GM18907 (cell line): Measurements from ENCODE around the gene SYT7.

Source experiments
- ATAC-seq: cut with Tn5 transposase; IDR thresholded peaks from one replicate; pipeline ENCODE4 v1.9.1; 2021; ENCODE audit warnings: mild to moderate bottlenecking, moderate library complexity; ENCODE audit not compliant: unreplicated experiment

The SYT7 gene

GRCh38 chr11:61555978-61556377 is 24.9 kb downstream of the SYT7 start:
- ATAC-seq: no peak

DNA sequence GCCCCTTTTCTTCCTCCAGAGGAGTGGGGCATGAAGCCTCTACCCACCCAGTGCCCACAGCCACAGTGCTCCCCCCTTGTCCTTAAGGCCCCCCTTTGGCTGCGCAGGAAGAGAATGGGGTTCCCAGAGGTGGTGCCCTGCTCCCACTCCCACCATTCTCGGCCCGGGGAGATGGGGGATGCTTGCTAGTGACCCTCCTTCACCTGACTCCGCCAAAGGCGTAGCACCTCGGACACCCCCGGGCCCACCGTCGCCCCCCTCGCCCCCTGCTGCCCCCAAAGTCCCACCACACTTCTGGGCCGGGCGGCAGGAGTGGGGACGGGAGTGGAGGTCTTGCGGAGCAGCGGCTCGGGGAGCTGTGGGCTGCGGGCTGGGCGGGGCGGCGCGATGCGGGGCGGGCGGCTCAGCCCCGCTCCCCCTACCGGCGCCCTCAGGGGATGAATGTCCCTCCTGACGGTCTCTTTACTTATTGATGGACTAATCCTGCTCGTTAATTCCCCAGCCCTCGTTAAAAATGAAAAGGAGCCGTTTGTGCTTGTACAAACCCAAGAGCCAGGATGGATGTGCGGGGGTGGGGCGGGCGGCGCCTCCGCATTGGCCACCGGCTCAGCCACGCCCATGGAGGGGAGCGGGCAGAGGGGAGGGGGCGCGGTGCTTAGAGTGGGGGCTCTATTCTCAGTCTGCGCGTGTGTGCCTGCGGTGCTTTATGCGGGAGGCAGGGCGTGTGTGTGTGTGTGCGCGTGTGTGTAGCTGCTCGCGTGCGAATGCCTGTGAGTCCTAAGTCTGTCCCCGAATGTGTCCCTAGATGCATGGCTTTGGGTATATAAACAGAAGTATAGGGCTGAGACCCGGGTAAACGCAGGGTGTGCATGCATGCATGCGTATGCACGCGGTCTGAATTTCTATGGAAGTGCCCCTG is 25.6 kb downstream of the SYT7 start:
- ATAC-seq: no peak

DNA sequence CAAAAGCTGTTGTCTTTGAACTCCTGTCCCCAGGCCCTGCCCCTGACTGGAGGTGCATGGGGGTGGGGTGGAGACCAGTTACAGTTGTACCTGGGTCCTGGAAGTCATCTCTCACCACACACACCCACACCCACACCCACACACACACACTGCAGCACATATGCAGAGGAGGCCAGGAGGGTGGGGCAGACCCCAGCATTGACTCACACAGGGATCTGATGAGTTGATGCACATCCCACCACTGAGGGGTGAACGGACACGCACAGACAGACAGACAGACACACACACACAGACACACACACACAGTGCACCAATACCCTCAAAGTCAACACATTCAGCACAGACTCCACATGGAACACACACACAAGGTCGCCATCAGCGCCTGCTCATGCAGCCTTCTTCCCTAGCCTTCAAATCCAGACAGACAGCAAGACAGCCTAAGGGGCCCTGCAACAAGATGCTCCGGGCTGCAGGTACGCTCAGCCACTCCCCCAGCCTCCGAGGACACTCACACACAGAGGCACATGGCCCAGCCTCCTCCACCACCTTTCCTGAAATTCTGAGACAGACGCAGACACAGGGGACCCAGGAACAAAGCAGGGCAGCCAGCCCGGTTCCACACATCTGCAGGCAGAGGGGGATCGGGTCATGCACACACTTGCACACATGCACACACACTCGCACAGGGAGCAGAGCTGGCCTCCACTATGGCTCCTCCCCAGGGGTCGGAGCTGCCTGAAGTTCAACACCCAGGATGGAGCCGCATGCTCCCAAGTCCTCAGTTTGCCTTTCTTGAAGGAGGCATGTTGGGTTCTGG is 26.5 kb downstream of the SYT7 start:
- ATAC-seq: no peak

DNA sequence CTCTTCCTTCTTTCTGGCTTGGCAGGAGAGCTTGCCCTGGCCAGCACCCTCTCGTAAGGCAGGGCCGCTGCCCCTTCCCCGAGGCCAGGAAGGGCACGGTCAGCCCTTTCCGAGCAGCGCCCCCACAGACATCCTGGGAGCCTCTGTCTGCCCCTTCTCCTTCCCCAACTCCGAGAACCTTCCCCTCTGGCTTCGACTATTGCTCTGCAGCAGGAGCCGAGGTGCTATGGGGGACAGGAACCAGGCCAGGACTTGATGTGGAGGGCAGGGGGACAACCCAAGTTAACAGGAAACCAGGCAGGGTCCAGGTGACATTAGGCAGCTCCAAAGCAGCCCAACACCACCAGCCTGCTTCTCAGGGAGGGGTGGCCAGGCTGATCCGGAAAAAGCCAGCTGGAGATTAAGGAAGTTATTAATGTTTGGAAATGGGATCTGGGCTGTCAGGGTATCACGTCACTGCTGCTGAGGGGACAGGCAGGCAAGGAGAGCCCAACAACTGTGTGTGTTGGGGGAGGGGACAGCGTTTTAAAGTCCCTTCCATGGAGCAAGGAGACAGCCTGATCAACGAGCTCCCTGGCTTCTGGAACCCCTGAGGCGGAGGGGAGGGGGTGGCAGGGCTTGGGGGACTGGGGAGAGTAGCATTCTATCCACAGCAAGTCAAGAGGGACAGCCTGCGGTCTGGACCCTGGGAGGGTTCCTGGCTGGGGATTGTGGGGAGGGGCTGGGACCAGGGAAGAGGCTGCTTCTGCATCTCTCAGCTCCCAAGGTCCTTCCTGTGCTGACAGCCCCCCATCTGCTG is 27.3 kb downstream of the SYT7 start:
- no peak for ATAC-seq

DNA sequence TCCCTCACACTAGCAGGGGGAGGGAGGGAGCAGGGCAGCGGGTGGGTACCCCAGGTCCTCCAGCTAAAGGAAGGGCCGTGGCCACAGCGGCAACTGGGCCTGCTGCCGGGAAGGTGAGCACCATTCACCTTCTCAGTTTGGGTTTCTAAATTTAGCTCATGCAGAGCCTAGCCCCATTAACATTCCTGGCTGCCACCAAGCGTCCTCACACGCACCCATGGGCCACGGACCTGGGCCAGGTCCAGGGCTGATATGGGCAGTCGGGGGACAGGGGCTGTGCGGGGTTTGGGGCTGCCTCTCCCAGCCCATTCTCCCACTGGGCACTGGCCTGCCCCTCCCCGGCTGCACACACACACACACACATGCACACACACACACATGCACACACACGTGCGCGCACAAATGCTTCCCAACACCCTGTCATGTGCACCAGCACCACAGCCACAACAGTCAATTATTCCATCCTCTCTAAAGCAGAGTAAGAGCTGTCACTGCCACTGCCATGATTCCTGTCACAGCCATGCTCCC is 28.7 kb downstream of the SYT7 start:
- ATAC-seq: no peak

- ATAC-seq: no peak
Measured at GRCh38 chr11:61551634-61552033, 29.2 kb downstream of the SYT7 start.

DNA sequence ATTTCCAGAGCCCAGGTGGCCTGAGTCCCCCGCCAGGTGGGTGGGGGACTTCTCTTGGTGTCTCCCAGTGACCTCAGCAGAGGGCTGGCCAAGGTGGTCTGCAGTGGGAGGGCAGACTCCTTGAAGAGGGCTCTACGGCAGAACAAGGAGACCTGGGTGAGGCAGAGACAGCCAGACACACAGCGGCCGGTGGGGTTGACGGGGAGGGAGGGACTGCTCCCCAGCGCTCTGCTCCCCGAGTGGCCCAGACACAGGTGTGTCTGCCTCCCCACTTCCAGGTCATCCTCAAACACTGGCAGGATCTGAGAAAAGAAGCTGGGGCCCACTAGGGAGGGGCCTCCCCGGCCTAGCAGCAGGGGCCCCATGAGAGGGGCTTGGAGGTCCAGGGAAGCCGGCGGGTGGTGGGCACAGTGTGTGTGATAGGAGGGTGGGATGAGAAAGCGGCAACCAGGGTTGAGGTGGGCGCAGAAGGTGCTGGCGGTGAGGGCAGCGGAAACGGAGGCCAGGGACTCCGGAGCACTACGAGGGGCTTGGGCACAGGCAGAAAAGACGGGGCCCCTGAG is 30.1 kb downstream of the SYT7 start:
- no peak for ATAC-seq

- ATAC-seq: no peak
Measured at GRCh38 chr11:61549662-61550568, 31.0 kb downstream of the SYT7 start.

DNA sequence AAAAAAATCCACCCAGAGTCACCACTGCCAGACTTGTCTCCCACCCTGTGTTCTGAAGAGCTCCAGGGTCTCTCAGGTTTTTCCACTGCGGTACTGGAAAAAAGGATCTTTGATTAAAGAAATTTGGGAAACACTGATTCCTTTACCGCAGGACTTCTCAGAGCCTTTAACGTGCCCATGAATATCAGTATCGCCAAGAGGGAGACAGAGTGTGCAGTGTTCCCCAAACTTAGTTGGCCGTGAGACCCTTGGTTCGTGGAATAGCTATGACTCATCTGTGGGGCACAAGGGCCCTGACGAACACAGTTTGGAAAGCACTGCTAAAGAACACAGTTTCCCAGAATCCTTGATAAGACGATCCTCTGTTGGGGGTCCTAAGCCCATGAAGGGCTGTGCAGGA is 31.7 kb downstream of the SYT7 start:
- no peak for ATAC-seq

DNA sequence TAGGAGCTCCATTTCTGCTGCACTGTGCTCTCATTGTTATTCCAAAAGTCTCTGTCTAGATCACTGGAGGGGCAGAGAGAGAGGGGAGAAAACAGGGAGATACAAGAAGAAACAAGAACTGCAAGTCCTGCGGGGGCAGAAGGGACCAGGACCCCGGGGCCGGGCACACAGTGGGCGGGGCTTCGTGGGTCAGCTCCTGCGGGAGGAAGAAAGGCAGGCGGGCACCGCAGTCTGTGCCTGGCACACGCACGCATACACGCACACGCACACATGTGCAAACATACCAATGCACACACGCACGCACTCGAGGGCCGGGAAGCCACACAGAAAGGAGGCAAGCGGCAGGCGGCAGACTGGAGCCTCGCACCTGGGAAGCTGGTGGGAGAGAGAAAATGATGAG is 33.6 kb downstream of the SYT7 start:
- no peak for ATAC-seq

DNA sequence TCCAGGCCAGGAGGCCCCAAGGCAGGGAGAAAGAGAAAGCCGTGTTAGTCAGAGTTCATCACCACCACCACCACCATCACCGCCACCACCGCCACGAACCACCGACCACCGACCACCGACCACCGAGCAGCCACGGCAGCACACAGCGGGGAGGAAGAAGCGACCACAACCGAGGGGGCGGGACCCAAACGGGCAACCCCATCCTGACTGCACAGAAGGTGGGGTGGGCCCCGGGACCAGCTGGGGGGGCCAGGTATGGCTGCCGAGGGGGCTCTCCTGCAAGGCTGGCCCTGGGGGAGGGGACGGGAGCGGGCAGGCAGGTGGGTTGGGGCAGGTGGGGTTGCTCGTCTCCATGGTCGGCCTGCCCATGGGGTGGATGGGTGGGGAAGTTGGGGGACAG is 34.2 kb downstream of the SYT7 start:
- ATAC-seq: no peak

GRCh38 chr11:61545921-61546320 is 35.0 kb downstream of the SYT7 start:
- ATAC-seq: no peak

- ATAC-seq: no peak
Measured at GRCh38 chr11:61545341-61545740, 35.5 kb downstream of the SYT7 start.

DNA sequence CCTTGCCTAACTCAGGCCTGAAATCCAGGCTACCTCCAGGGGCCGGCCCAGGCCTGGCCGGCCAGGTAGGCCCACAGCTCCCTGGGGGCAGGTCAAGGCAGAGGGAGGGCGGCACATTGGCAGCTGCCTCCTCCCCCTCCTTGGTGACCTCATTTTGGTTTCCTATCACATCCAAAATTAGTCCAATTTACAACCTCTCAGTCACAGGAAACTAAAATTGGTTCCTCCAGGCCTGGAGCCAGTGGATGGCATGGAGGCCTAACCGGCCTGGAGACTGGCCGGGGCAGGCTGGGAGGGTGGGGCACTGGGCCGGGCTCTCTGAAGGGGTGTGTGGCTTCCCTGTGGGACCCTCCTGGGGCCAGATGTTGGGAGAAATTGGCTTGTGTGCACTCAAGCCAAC is 36.4 kb downstream of the SYT7 start:
- ATAC-seq: no peak

- no peak for ATAC-seq
Measured at GRCh38 chr11:61543606-61544306, 37.1 kb downstream of the SYT7 start.

DNA sequence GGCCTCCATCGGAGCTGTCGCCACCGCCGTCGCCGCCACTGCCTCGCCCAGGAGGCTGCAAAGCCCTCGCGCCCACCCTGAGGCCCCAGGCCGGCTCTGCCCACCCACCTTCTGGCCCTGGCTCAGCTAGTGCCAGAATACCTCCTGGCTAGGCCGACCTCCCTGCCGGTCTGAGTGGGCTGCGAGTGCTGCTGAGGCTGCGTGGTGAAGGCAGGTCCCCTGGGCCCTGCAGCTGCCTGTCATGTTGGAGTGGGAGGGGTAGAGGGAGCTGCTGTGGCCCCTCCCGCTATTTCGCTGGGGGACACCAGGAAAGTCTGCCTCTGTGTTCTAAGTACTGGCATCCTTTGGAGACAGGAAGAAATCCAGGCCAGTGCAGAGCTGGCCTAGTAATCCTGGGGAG is 38.2 kb downstream of the SYT7 start:
- no peak for ATAC-seq

DNA sequence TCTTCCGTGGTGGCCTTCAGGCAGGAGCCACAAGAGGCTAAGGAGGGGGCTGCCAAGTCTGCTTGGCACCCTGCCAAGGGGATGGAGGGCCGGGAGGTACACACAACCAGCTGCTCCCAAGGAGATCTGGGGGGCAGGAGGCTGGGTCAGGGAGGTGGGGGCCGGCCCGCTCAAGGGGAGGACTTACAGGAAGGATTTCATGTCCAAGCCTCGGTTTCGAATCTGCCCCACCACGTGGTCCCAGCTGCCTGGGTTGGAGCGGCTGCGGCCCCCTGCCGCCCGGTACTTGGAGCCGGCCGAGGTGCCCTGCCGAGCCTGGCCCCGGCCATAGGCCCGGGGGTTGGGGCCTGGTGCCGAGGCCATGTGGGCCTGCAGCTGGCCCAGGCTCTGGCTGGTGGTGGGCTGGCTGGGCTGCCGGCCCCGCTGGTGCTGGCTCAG is 38.8 kb downstream of the SYT7 start:
- no peak for ATAC-seq

- no peak for ATAC-seq
Measured at GRCh38 chr11:61541598-61541997, 39.3 kb downstream of the SYT7 start.

- ATAC-seq: no peak
Measured at GRCh38 chr11:61540528-61540927, 40.3 kb downstream of the SYT7 start.
